IPS-11a (cell line): ENCODE data around the gene BTBD3.

Source experiments
- H3K4me3 ChIP-seq: one replicate; pipeline ENCODE4 v1.5.1; 2013; ENCODE audit warnings: low read depth, low read length, control low read depth

BTBD3 gene

DNA sequence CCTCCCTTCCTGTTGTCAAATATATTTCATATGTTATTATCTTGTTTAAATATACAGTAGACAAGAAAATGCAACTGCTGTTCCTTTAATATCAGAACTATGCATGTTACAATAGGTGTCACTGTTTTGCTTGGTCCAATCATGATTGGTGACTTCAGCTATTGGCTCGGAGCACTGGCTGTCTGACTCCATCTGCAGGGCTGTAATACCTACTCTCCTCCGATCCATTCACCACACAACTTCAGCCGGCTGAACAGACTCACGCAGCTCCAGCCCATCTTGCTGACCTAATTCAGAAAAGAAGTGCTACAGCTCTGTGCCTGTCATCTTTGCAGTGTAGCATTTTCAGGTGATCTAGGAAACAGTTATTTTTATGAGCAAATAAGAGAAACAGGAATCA lies at the start of gene BTBD3:
Gene BTBD3, plus strand, starts transcription at position 231 of the 400 bp plus-strand sequence. CDS start 383 bp downstream, outside the sequence.
- H3K4me3 ChIP-seq: no peak within 1 kb of the TSS

DNA sequence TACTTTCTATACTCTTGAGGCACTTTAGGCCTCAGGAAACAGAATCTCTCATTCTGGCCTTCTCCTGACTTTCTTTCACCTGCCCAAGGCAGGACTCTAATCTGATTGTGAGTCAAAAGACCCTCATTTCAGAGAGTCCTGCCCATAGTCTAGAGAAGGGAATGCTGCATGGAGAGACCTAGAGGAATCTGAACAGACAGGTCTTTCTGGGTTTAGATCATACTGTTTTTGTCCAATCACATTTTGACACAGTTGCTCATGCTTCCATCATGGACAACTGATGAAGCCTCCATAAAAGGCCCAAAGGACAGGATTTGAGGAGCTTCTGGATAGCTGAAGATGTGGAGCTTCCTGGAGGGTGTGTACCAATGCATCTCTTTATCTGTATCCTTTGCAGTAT lies 48.1 kb upstream of the BTBD3 start:
- H3K4me3 ChIP-seq: no peak overlapping the region

DNA sequence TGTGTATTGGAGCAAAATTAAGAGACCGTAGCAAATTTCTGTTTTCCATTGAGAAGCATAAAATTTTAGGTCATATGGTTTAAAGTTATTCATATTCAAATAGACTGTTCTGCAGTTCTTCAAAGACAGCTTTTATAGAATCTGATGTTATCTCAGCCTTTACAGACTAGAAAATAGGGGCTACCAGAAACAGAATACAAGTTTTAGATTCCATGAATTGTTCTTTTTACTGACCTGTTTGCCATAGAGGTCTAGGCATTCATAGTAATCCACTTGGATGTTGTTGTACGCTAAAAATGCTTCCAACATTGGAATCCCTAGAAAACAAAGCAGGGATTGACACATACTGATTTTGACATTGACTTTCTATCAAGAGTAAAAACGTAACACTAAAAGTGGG lies 47.3 kb upstream of the BTBD3 start:
- H3K4me3 ChIP-seq: no peak overlapping the region

DNA sequence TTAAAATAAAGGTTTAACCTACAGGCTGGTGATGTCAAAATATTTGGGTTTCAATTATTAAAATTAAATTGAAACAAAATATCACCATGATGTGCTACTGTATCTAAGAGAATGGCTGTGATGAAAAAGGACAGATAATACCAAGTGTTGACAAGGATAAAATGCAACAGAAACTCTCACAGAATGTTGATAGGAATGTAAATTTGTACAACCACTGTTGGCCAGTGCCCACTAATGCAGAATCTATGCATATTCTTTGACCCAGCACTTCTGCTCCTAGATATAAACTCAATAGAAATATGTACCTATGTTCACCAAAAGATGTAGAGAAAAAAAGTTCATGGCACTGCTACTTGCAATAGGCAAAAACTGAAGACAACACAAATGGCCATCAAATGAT lies 41.1 kb upstream of the BTBD3 start:
- no peak overlapping the region for H3K4me3 ChIP-seq

DNA sequence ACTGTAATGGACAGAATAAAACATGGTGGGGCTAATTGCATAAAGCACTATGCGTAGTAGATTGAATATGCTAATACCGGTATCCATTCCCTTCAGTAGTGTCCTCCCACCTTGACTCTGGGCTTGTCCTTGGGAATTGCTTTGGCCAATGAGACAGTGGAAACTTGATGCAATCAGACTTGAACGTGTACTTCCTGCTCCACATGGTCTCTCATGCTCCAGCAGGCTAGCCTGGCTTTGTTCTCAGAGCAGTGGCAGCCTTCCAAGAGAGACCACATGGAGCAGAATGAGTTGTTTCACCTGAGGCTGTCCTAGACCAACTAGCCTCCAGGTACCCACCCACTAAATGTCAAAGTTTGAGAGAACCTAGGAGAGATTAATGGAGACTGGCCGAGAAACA lies 37.0 kb upstream of the BTBD3 start:
- no peak overlapping the region for H3K4me3 ChIP-seq

DNA sequence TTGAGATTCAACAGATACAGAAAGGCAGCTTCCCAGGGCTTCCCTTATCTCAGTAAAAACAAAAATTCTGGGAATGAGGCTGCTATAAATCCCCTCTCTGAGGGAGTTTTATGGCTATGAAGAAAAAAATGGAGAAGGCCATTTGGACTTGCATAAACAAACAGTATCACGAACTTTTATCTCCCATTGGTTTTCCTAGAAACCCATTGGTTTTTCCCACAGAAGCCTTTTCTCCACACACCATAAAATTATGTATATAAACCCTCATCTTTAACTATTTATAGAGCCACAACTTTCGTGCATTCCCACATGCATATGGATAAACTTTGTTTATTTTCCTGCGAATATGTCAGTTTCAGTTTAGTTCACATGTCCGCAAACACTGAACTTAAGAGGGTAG lies 36.2 kb upstream of the BTBD3 start:
- no peak overlapping the region for H3K4me3 ChIP-seq

DNA sequence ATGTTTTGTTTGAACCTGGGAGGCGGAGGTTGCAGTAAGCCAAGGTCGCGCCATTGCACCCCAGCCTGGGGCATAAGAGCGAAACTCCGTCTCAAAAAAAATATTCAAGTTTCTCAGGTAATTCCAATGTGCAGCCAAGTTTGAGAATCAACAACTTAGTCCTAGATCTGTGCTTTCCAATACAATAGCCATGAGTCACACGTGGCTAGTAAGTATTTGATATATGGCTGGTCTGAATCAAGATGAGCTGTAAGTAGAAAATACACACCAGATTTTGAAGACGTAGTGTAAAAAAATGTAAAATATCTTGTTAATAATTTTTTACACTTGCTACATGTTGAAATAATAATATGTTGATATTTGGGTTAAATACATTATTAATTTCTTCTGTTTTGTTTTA lies 35.0 kb upstream of the BTBD3 start:
- no peak overlapping the region for H3K4me3 ChIP-seq

DNA sequence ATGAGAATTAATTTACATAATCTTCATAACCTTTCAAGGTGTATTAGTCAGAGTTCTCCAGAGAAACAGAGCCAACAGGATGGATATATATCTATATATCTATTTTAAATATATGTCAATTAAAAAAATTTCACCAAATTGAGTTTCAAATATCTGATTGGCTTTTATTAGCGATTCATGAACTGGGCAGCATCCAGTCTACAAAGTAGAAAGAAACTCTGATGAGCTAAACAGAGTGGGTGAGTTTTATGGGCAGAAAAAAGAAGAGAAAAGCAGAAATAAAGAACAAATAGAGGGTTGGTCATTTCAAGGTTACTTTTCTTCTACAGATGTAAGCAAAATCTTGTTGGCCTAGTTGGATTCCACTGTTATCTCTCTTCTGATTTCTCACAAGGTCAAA lies 29.0 kb upstream of the BTBD3 start:
- H3K4me3 ChIP-seq: no peak overlapping the region

DNA sequence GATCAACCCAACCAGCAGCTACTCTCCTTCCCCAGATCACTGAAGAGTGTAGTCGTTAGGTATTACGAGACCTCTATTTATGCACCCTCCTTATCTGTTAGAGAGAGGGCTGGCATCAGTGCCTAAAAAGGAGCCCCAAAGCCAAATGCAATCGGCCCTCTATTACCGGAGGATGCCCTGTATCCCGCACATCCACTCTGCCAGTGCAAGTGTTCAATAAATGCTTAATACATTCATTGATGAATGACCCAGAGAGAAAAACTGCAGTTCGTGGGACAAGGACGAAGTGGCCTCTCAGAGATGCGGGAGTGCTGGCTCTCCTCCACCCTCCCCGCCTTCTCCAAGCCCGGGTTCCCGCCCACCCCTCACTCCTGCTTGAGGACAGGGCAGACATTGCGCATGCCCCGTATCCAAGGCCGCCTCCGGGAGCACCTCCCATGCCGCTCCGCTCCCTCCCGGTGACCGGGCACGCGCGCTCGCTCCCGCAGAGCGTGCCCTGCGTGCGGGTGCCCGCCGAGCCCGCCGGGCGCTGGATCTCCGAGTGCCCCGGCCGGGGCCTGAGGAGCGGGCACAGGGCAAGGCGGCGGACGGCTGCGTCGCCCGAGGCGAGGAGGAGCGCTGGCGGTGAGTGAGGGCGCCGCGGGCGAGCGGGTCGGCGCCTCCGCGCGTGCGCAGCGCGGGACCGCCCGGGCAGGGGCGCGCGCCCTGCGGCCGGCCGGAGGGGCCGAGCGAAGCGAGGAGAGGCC lies 27.2 kb upstream of the BTBD3 start:
- peak overlapping the region; percentile 74 for H3K4me3 ChIP-seq

DNA sequence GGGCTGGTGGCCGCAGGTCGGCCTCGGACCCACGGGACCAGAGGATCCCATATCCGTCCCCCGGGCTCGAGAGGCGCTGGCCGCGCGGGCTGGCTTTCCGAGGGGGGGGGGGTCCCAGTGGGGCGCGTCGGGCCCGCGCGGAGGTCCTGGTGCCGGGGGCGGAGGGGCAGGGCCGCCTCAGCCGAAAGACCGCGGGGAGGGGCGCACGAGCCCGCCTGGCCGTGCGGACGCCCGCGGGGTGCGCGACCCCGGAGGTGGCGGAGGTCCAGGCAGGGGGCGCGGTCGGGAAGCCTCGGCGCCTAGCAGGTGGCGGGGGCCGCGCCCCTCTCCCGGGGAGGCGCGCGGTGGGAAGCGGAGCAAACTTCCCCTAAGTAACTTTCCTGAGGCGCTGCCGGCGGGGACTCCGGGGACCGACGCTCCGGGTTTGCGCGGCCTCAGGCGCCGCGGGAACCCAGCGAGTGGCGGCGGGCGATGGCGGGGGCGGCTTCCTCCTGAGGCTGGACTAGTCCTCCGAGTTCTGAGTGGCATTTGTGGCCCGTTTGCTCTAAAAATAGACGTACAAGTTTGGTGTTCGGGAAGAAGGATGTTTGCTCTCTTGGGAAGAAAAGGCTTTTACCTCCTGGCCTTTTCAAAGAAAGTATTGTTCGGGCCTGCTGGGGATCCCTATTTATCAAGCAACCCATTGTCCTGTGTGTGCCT lies 26.5 kb upstream of the BTBD3 start:
- H3K4me3 ChIP-seq: peak overlapping the region; percentile 74

DNA sequence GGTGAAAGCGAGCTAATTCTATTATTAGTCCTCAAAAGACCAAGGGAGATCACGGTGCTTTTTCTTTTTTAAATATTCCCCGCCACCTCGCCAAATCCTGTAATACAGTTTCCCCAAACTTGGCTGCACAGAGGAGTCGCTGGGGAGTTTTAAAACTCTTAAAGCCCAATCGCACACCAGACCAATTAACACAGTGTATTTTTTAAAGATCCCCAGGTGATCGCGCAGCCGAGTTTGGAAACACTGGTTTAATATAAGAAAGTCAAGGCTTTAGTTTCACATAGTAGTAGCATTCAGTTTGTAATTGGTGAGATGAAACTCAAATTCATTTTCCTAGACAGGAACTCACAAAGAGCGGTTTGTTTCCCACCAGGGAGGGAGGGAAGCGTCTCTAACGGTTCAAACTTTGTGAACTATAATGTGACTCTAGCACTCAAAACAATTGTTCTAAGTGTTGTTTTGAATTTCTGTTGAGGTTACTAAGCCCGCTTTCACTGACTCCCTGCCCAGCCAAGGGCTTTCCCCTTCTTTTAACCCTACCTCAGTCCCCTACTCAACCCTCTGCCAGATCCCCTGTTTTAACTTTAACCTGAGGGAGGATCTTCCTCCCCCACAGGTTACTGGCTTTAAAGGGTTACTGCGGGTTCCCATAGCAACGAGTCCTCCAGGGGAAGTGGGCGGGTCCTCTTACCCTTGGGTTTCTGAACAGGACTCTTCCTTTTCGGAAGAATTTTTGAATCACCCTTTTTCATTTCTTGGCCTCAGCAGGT lies 25.7 kb upstream of the BTBD3 start:
- peak overlapping the region; percentile 74 for H3K4me3 ChIP-seq

DNA sequence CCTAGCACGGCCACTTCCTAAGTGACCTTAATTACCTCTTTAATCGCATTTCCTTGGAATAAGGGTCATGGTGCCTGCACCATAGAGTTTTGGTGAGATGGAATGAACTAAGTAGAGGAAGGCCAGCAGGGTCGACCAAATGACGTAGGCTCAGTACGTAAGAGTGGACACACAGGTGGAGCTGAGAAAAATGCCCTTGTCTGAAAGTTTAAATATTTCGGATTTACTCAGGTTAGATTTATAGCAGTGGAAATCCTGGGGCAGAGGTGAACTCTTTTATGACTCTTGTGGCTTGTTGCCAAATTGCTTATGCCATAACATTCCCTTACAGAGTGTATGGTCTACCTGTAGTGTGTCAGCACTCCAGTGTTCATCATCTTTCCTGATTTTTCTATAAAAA lies 23.6 kb upstream of the BTBD3 start:
- no peak overlapping the region for H3K4me3 ChIP-seq

DNA sequence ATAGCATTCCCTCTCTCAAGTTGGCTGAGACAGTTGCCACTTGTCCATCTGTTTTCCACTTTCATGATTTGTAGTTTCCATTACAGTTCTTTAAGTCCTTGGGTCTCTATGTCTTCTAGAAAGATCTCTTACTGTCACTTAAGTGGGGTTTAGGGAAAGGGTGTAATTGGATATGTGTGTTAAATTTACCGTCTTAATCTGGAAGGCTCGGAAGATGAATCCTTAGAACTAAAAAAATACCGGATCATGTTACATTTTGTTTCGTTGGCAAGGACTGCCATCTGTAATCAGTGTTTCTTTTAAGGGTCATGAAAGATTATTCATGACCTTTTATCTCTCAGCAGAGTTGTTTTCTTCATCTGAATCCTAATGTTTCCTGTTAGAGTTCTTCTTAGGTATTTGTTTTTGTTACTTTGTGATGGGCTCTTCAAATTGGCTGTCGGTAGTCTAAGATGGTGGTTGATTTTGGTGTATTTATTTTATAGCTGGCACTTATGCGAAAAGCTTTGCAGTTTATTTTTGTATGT lies 21.8 kb upstream of the BTBD3 start:
- H3K4me3 ChIP-seq: no peak overlapping the region

DNA sequence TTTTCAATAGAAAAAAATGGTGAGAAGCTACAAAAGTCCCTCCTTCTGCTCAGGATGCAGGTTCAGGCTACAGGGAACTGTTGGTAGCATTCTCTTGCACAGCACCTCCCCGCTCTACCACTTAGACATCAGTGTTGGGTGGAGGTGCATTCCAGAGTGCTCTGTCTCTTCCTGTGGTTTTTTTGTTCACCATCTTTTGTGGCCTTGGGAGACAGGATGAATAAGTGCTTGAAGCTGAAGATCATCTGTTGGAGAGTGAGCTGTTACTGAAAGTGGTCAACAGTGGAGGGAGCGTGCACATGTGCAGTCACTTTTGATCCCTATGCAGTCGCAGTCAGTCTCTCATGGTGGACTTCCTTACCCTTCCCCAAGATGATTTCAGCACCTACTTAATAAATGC lies 16.6 kb upstream of the BTBD3 start:
- H3K4me3 ChIP-seq: no peak overlapping the region

DNA sequence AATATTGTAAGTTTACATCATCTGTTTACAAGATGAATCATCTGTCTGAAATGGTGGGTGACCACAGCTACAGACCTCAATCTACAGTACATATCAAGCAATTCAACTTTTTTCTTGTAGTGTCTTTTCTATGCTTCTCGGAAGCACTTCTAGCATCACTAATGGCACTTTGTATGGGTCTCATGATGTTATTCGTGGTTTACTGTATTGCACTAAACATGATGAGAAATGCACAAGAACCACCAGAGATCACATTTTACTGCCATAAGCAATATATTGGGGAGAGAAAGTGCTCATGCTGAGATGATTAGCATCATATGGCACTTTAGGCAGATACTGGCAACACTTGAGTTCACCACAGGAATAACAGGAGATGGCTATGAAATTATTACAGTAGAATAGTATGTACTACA lies 15.4 kb upstream of the BTBD3 start:
- H3K4me3 ChIP-seq: no peak overlapping the region

DNA sequence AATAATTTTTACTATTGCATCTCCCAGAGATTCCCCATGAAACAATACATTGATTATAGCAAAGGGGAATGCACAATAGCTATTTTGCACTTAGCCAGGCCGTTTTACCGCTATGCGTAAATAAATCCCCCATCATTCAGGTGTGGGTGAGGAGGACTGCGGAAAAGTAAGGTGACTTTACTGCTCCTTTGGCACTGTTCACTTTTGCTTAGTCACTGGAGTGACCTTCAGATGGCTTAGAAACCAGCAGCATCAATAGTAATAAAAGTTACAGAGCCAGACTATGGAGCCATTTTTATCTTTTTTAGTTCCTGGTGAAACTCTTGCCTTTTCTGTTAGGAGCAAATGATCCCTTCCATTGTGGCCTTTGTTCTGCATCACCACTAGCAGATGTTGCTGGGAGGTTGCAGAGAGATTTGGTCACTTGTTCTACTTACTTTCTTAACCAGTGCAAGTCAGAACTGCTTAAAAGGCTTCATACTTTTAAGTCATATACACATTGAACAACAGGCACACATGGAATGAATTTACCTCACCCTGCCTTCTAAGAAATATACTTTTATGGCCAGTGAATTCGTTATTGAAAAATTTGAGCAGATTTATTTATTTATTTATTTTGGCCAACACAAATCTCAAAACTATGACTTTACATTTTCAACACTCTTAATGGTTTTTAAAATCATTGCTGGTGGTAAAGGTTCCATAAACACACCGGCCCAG lies 12.1 kb upstream of the BTBD3 start:
- no peak overlapping the region for H3K4me3 ChIP-seq

DNA sequence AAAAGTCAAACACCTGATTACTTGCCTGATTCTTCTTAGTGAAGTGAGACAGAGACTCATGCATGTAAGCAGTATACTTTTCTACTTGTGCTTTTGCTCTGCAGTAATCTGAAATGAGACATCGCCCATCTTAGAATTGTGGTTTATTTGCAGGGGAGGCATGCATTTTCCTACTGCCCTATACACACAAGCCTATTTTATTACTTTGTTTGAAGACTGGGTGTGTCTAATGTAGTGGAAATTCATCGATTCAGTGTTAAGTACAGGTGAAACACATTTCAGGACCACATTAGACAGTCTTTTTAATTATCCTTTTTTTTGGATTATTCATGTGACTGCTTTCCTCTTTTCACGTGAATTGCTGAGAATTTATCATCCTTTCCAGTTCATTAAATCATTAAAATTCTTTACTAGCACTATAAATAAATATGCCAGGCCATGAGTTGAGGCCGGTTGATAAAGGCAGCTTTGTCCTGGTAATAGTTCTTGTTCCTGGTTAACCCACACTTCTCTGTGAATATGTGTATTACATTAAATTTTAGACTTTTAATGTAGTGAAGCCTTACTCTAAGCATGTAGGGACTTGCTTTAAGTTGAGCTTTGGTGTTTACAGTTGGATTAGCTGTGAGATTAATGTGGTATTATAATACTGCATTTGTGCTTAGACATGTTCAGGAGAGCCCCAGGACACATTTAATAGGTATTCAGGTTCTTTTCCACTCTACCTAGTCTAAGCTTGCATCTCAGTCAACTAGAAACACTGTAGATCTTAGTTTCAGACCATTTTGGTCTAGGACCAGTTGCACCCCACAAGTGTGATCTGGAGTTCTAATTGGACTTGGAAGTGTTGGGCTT lies 10.8 kb upstream of the BTBD3 start:
- no peak overlapping the region for H3K4me3 ChIP-seq

DNA sequence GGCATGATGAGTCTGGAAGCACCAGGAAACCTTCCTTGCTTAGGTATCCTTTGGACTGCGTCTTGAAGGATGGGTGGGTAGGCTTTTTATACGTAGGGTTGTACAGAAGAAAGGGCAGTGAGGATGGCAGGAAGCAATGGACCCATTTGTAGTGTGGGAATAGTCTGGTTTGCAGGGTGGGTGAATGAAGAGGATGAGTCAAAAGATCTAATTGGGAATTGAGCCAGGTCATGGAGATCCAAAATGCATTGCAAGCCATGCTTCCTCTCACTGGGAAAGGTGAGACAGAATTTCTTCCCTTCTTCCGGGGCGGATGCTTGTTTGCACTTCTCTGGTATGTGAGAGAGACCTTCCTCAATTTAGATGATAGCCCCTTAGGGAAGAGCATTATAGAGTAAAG lies 10.1 kb upstream of the BTBD3 start:
- no peak overlapping the region for H3K4me3 ChIP-seq

DNA sequence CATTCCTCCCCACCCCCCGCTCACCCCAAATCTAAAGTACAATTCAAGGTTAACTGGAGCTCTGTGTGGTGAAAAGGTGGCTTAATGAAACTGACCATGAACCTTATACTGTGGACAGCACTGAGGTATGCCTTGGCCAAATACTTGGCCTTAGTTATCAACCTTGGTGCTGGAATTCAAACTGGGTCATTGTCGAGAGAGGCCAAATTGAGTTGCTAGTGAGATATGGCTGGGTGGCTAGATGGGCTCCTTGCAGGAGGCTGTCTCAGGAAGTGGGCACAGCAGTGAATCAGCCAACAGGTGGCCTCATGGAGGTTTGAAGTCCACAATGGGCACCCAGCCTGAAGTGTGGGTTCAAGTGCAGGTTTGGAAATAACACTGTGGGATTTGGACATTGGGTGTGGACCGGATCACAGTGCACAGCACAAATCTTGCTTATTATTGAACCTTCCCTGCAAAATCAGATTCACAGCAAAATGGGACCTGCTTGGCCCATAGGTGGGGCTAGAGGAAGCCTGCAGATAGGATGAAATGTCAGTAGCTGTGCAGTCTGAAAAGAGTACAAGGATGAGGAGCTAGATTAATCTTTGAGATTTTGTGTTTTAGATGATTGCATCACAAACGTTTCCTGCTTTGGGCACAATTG lies 5.6 kb upstream of the BTBD3 start:
- no peak overlapping the region for H3K4me3 ChIP-seq
